HG03571 (cell line): ENCODE measurements around the gene CNFN.
"Not testable (repeated sequence)": the region's sequence is repeated elsewhere in the genome, so short reads cannot be mapped to it uniquely, and the experiment has no call there.

Source experiments
- ATAC-seq: cut with Tn5 transposase; IDR thresholded peaks from one replicate; pipeline ENCODE4 v1.9.1; 2021; ENCODE audit not compliant: unreplicated experiment

The CNFN gene

GRCh38 chr19:42352301-42353259 is 37.5 kb downstream of the CNFN start:
- ATAC-seq, result no peak

GRCh38 chr19:42351079-42351735 is 38.9 kb downstream of the CNFN start:
- no peak for ATAC-seq

DNA sequence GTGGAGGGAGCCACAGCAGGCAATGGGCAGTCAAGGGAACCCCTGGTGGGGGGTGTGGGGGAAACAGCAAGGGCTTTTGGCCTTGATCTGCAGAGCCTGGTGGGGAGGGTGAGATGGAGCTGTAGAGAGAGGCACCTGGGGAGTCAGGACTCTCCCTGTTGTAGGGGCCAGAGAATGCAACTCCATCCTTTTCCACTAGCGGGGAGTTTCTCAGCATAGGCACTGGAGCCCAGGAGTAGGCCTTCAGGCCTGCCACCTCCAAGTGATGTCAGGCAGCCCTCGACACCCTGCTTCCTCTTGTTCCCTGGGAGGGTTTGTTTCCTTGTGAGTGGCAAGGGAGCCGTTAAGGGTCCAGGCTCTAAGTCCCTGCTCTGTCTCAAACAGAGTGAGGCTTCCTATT is 39.7 kb downstream of the CNFN start:
- no peak for ATAC-seq

DNA sequence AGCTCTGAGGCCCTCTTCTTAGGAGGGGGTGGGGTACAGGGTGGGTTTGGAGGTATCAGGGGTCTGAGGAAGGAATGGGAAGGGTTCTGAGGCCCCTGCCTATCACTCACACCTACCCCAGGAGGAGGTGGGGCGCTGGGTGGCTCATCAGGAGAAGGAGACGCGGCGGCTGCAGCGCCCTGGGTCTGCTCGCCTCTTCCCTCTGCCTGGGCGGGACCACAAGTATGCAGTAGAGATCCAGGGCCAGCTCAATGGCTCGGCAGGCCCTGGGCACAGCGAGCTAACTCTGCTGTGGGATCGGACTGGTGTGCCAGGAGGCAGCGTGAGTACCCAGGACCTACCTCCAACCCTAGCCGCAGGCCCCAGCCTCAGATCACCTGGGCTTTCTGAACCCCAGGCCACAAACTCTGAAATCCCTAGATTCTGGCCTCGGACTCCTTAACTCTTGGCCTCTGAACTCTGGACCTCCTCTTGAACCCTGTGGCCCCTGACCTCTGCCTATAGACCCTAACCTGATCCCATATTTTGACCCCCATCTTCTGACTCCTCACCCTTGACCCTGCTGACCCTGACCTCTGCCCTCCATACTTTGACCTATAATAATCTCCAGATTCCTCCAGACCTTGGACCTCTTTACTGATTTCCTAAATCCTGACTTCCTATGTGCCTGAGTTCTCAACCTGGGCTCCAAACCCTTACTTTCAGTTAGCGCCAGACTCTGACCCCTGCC is 40.6 kb downstream of the CNFN start:
- ATAC-seq, result no peak

GRCh38 chr19:42348211-42348610 is 41.9 kb downstream of the CNFN start:
- no peak for ATAC-seq

DNA sequence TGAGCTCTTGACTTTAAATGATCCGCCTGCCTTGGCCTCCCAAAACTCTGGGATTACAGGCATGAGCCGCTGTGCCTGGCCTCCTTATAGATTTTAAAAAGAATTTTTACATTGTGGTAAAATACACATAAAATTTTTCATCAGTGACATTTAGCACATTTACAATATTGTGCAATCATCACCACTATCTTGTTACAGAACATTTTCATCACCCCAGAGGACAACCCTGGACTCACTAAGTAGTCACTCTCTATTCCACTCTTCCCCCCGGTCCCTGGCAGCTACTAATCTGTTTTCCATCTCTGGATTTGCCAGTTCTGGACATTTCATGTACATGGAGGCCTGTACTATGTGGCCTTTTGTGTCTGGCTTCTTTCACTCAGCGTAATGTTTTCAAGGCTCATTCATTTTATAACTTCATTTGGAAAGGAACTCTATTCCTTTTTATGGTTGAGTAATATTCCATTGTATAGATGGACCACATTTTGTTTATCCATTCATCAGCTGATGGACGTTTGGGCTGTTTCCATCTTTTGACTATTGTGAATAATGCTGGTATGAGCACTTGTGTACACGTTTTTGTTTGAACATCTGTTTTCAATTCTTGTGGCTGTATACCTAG is 44.8 kb downstream of the CNFN start:
- ATAC-seq, result no peak

GRCh38 chr19:42344336-42344893 is 45.7 kb downstream of the CNFN start:
- ATAC-seq, result no peak

DNA sequence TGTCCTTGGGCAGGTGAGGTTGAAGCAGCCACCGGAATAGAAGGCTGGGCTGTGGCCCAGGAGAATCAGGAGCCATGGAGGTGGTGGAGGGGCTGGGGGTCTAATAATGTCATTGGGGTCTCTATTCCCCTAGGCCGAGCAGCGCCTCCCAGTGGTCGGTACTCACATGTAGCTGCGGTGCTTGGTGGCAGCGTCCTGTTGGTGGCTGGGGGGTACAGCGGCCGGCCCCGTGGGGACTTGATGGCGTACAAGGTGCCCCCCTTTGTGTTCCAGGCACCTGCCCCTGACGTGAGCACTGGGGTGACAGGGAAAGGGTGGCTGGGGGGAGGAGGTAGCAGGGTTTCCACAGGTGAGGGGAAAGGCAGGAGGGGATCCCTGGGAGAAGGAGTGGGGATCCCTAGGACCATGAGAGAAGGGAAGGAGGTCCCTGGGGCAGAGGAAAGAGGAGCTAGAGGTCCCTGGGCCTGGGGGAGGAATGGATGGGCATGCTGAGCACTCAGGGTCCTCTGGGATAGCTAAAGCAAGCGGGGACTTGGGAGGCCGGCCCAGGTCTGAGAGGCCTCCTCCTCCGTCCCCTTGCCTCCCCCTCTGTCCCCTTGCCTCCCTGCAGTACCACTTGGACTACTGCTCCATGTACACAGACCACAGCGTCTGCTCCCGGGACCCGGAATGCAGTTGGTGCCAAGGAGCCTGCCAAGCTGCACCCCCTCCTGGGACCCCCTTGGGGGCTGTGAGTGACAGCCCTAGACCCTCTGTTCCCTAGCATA is 46.6 kb downstream of the CNFN start:
- ATAC-seq, result no peak

GRCh38 chr19:42339922-42340321 is 50.2 kb downstream of the CNFN start:
- ATAC-seq, result not testable (repeated sequence)

- ATAC-seq, result not testable (repeated sequence)
These were observed 50.8 kb downstream of the CNFN start for GRCh38 chr19:42339126-42339860.
